Measurements from ENCODE around the gene SLC24A3.

Gene SLC24A3

DNA sequence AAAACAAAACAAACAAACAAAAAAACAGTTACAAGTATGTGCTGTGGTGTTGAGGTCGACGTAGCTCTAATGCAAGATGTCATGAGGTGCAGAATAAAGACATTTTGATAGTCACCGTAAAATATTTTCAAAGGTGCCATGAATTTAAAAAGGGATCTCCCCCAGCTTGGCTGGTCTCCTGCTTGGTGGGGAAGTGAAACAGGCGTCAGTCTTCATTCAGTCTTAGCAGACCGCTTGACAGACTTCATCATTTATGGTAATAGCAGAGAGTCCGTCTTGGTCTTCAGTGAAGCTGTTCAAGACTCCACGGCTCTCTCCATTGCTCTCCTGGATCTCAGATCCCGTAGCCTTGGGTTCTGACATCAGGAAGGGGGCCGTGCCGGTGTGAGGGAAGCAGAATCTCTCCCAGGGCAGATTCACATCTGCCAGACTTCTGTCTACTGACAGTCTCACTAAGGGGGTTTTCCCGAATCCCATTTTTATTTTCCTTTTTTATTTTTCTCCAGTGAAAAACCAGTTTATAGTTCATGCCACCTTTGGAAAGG lies 1.6 kb downstream of the SLC24A3 start:
- TF ChIP-seq, protein P1, sequence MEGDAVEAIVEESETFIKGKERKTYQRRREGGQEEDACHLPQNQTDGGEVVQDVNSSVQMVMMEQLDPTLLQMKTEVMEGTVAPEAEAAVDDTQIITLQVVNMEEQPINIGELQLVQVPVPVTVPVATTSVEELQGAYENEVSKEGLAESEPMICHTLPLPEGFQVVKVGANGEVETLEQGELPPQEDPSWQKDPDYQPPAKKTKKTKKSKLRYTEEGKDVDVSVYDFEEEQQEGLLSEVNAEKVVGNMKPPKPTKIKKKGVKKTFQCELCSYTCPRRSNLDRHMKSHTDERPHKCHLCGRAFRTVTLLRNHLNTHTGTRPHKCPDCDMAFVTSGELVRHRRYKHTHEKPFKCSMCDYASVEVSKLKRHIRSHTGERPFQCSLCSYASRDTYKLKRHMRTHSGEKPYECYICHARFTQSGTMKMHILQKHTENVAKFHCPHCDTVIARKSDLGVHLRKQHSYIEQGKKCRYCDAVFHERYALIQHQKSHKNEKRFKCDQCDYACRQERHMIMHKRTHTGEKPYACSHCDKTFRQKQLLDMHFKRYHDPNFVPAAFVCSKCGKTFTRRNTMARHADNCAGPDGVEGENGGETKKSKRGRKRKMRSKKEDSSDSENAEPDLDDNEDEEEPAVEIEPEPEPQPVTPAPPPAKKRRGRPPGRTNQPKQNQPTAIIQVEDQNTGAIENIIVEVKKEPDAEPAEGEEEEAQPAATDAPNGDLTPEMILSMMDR (IDR thresholded peaks at IDR 0.05; ENCODE audit: insufficient read depth, low read depth, low read length, missing control alignments), result no peak
- no peak overlapping the region for H3K4me3 ChIP-seq (ENCODE audit: low read length)
- DNase-seq (ENCODE audit: low read depth), result no peak

- H3K4me3 ChIP-seq (ENCODE audit: low read length), result no peak overlapping the region
- DNase-seq (ENCODE audit: low read depth), result no peak
- TF ChIP-seq, protein P1 (IDR thresholded peaks at IDR 0.05; ENCODE audit: insufficient read depth, low read depth, low read length, missing control alignments), result no peak
These were observed 6.0 kb downstream of the SLC24A3 start for GRCh38 chr20:19218411-19218810.

- TF ChIP-seq, protein P1 (IDR thresholded peaks at IDR 0.05; ENCODE audit: insufficient read depth, low read depth, low read length, missing control alignments), result no peak
- no peak for DNase-seq (ENCODE audit: low read depth)
- H3K4me3 ChIP-seq (ENCODE audit: low read length), result no peak overlapping the region
These were observed 10.1 kb downstream of the SLC24A3 start for GRCh38 chr20:19222520-19223040.

DNA sequence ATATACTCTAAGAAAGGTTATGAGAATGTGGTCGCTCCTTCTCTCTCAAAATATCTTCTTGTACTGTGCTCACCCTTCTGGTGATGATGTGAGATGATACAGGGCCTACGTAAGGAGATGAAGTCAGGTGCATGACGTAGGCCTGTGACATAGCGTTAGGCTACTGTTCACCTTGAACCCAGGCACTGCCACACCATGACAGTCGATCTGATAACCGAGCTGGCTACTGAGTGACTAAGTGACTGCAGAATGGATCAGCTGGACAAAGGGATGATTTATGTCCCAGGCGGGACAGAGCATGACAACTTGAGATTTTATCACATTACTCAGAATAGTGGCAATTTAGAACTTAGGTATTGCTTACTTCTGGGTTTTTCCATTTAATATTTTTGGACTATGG lies 11.2 kb downstream of the SLC24A3 start:
- H3K4me3 ChIP-seq (ENCODE audit: low read length), result no peak overlapping the region
- no peak for DNase-seq (ENCODE audit: low read depth)
- TF ChIP-seq, protein P1 (IDR thresholded peaks at IDR 0.05; ENCODE audit: insufficient read depth, low read depth, low read length, missing control alignments), result no peak

GRCh38 chr20:19231359-19232035 lies 19.1 kb downstream of the SLC24A3 start:
- H3K4me3 ChIP-seq (ENCODE audit: low read length), result no peak overlapping the region
- TF ChIP-seq, protein P1 (IDR thresholded peaks at IDR 0.05; ENCODE audit: insufficient read depth, low read depth, low read length, missing control alignments), result no peak
- no peak for DNase-seq (ENCODE audit: low read depth)

DNA sequence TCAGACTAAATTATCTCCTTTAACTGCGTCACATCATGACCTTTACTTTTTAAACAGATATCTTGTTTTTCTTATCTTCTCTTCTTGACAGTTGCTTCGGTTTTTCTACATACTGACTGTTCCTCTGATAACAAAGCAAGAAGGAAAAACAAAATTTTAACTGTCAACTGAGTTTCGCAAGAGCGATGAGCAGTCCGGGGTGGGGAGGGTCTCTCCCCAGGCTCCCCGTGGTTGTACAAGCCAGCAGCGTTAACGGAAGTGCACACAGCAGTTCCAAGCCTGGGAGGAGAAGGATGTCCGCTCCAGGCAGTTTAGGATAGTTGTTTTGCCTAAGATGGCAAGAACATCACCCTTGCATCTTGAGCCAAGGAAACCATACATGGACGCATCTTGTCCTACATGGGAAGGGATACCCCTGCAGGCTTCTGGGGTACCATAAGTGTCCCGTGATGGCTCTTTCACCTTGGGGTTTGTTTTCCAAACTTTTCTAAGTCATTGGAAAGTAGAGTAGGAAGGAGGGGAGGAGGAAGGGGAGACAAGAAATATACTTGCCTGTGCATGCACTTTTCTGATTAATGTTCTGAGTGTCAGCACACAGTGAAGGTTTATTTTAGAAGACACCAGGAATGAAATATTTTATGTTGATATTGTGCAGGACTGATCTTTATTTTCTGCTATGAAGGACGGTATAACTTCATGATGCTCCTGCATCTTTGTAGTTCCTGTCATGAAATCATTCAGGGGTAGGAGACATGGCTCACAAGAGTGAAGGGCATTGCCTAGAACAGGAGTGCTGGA lies 20.8 kb downstream of the SLC24A3 start:
- H3K4me3 ChIP-seq (ENCODE audit: low read length), result no peak overlapping the region
- TF ChIP-seq, protein P1 (IDR thresholded peaks at IDR 0.05; ENCODE audit: insufficient read depth, low read depth, low read length, missing control alignments), result no peak
- no peak for DNase-seq (ENCODE audit: low read depth)
